K562 (cell line): Measurements from ENCODE around the gene KCNK3. TPM values are rescaled to one million over a fixed set of nuclear protein-coding genes. Genes with fewer than 3 reads are reported as not detected.

Experiments
- CEBPB ChIP-seq: fragments of 450-650 bp; IDR thresholded peaks from 2 replicates; pipeline ENCODE4 v1.6.1; 2016; ENCODE audit warnings: missing genetic modification characterization, missing compliant biosample characterization
- CHD1 ChIP-seq: fragments of 200-600 bp; sonication (generic); IDR thresholded peaks from one replicate; pipeline ENCODE4 v1.6.1; 2012; ENCODE audit warnings: mild to moderate bottlenecking, moderate library complexity, low read length, inconsistent platforms
- EP300 ChIP-seq: IDR thresholded peaks from 2 replicates; pipeline ENCODE4 v1.6.1; 2012; ENCODE audit warnings: low read length, improper control_type of control experiment
- GTF2A2 ChIP-seq: IDR thresholded peaks from 2 replicates; pipeline ENCODE4 v1.6.1; 2016; ENCODE audit warnings: mild to moderate bottlenecking, missing genetic modification characterization, missing compliant biosample characterization
- NR2C2 ChIP-seq, 2 experiments: fragments of 200-800 bp in 1 of 2; sonication (Bioruptor generic) in 1 of 2; sonication (generic) in 1 of 2; formaldehyde crosslinking in 1 of 2; IDR thresholded peaks; 2 replicates each; pipeline versions ENCODE4 v1.6.1 to v1.8.0; 2016 to 2022; ENCODE audit warnings: mild to moderate bottlenecking in 1 of 2, missing compliant biosample characterization in 1 of 2, missing genetic modification characterization in 1 of 2, missing genetic modification reagents in 1 of 2
- SLC30A9 ChIP-seq: fragments of 250-450 bp; sonication (Bioruptor Pico); IDR thresholded peaks from 2 replicates; pipeline ENCODE4 v1.8.0; 2022; ENCODE audit warnings: mild to moderate bottlenecking, moderate library complexity
- SOX6 ChIP-seq: fragments of 450-650 bp; IDR thresholded peaks from 2 replicates; pipeline ENCODE4 v1.6.1; 2014; ENCODE audit warnings: mild to moderate bottlenecking
- TBL1XR1 ChIP-seq, 2 experiments: IDR thresholded peaks; 2 replicates each; pipeline ENCODE4 v1.6.1; 2012; ENCODE audit warnings: improper control_type of control experiment in 2 of 2, low read length in 2 of 2, mild to moderate bottlenecking in 1 of 2
- ZBTB8A ChIP-seq: fragments of 450-650 bp; IDR thresholded peaks from 2 replicates; pipeline ENCODE4 v1.6.1; 2018; ENCODE audit warnings: mild to moderate bottlenecking, moderate library complexity; ENCODE audit not compliant: partially characterized antibody
- polyA plus RNA-seq, 8 experiments: library from polyadenylated mRNA; depleted of rRNA in 4 of 8; stranded (reverse) in 5 of 8; unstranded in 3 of 8; fragments of >200 nt; fragmentation: Nextera tagmentation in 2 of 8; fragmentation: Illumina TruSeq in 1 of 8; extraction: Ambion mirVana in 2 of 8; extraction: Trizol in 1 of 8; gene quantifications; 2 replicates each; pipeline versions ENCODE4 v1.2.1 to v1.2.3, GENCODE V29; 2011 to 2014; ENCODE audit warnings: inconsistent platforms in 1 of 8, missing spikeins in 1 of 8
- total RNA-seq, 7 experiments: library from RNA; depleted of rRNA in 6 of 7; stranded (reverse); fragments of >200 nt in 6 of 7; fragmentation: Illumina TruSeq in 2 of 7; extraction: Trizol in 2 of 7; gene quantifications; 2 replicates each; pipeline versions ENCODE4 v1.2.1 to v1.2.3, GENCODE V29; 2011 to 2021; ENCODE audit warnings: low replicate concordance in 1 of 7
- TF ChIP-seq, protein P1 (sequence below), 2 experiments: fragments of 150-350 bp in 1 of 2; IDR thresholded peaks; 2 replicates each; pipeline ENCODE4 v1.6.1; 2012 to 2016; ENCODE audit warnings: low read depth in 2 of 2, low read length in 2 of 2, mild to moderate bottlenecking in 1 of 2, moderate library complexity in 1 of 2
- TF ChIP-seq, protein P2 (sequence below): IDR thresholded peaks from 3 replicates; pipeline ENCODE4 v1.6.1; 2011; ENCODE audit warnings: borderline replicate concordance, mild to moderate bottlenecking, moderate library complexity; ENCODE audit not compliant: insufficient read length; ENCODE audit errors: extremely low read depth

The KCNK3 gene
- total and polyA plus RNA-seq, 9 of the 15 experiments (the other 6 are each of a cell fraction or from before 2014, with no cell fraction given): 0.01 to 0.20 (median 0.07) TPM; not detected in 5

DNA sequence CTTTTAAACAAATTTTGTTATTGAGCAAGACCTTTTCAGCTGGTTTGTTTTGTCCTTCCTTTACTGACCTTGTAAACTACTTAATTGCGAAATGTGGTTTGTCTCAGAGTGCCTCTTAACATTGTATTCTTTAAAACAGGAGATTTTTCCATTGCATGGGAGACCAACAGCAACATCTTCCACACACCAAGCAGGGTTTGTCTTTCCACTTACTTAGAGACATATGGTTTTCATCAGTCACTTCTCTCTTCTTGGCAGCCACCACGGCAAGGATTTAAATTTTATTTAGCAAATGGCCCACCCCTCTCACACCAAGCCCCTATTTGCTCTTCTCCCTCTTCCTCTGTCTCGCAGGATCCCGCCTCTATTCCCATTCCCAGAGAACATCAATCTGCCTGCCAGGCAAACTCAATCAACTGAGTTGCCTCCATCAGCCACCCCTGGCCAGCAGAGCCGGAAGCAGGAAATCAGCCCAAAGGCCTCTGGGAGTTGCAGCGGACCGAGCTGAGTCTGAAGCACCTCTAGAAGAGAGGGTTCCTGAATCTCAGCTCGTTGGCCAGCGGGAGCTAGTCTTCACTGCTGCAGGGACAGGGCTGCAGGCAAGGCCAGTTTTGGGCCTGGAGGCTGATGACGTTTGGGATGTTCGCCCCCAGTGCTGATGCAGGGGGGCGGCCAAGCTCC is 40.0 kb upstream of the KCNK3 start (continued):
- TF ChIP-seq, protein P1, sequence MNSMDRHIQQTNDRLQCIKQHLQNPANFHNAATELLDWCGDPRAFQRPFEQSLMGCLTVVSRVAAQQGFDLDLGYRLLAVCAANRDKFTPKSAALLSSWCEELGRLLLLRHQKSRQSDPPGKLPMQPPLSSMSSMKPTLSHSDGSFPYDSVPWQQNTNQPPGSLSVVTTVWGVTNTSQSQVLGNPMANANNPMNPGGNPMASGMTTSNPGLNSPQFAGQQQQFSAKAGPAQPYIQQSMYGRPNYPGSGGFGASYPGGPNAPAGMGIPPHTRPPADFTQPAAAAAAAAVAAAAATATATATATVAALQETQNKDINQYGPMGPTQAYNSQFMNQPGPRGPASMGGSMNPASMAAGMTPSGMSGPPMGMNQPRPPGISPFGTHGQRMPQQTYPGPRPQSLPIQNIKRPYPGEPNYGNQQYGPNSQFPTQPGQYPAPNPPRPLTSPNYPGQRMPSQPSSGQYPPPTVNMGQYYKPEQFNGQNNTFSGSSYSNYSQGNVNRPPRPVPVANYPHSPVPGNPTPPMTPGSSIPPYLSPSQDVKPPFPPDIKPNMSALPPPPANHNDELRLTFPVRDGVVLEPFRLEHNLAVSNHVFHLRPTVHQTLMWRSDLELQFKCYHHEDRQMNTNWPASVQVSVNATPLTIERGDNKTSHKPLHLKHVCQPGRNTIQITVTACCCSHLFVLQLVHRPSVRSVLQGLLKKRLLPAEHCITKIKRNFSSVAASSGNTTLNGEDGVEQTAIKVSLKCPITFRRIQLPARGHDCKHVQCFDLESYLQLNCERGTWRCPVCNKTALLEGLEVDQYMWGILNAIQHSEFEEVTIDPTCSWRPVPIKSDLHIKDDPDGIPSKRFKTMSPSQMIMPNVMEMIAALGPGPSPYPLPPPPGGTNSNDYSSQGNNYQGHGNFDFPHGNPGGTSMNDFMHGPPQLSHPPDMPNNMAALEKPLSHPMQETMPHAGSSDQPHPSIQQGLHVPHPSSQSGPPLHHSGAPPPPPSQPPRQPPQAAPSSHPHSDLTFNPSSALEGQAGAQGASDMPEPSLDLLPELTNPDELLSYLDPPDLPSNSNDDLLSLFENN (IDR thresholded peaks at IDR 0.05; ENCODE audit: low read depth in 2 of 2, low read length in 2 of 2): 0 out of 4 replicates have a peak, but pooled peaks of 1 of the 2 experiments have one; percentile 27
- TF ChIP-seq, protein P2, sequence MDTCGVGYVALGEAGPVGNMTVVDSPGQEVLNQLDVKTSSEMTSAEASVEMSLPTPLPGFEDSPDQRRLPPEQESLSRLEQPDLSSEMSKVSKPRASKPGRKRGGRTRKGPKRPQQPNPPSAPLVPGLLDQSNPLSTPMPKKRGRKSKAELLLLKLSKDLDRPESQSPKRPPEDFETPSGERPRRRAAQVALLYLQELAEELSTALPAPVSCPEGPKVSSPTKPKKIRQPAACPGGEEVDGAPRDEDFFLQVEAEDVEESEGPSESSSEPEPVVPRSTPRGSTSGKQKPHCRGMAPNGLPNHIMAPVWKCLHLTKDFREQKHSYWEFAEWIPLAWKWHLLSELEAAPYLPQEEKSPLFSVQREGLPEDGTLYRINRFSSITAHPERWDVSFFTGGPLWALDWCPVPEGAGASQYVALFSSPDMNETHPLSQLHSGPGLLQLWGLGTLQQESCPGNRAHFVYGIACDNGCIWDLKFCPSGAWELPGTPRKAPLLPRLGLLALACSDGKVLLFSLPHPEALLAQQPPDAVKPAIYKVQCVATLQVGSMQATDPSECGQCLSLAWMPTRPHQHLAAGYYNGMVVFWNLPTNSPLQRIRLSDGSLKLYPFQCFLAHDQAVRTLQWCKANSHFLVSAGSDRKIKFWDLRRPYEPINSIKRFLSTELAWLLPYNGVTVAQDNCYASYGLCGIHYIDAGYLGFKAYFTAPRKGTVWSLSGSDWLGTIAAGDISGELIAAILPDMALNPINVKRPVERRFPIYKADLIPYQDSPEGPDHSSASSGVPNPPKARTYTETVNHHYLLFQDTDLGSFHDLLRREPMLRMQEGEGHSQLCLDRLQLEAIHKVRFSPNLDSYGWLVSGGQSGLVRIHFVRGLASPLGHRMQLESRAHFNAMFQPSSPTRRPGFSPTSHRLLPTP: no peak
- TF ChIP-seq EP300 (no peak), CEBPB (tag) (peak; percentile 44; the same call in 1 of the 2 replicates), ZBTB8A (no peak), GTF2A2 (no peak), SLC30A9 (CRISPR knock-in tag) (no peak), CHD1 (no peak), NR2C2 (CRISPR knock-in tag; IDR thresholded peaks at IDR 0.05) (no peak), NR2C2 (tag; IDR thresholded peaks at IDR 0.05) (no peak), TBL1XR1 (IDR thresholded peaks at IDR 0.05; ENCODE audit: low read length in 2 of 2) (no peak), SOX6 (no peak)
